Brain microvascular endothelial cell (primary cell): ENCODE data around the gene CDH4.

Source experiments
- DNase-seq: peaks from one replicate; pipeline ENCODE4 v3.0.0-alpha.2; 2020
- H3K27ac ChIP-seq: fragments of 250-450 bp; sonication (Bioruptor Pico); 2 replicates; pipeline ENCODE4 v1.5.1; 2020; ENCODE audit warnings: mild to moderate bottlenecking, moderate library complexity
- H3K27me3 ChIP-seq: fragments of 250-450 bp; sonication (Bioruptor Pico); replicated peaks from 2 replicates; pipeline ENCODE4 v1.5.1; 2020; ENCODE audit warnings: mild to moderate bottlenecking
- H3K36me3 ChIP-seq: fragments of 250-450 bp; sonication (Bioruptor Pico); replicated peaks from 2 replicates; pipeline ENCODE4 v1.5.1; 2020; ENCODE audit warnings: mild to moderate bottlenecking
- H3K4me3 ChIP-seq: 2 replicates; pipeline ENCODE4 v1.5.1; 2011; ENCODE audit warnings: low read depth, mild to moderate bottlenecking, control low read depth, low read length, moderate library complexity
- CTCF ChIP-seq: IDR thresholded peaks from 2 replicates; pipeline ENCODE4 v1.5.1; 2011; ENCODE audit warnings: low read depth, mild to moderate bottlenecking, moderate library complexity, low read length, control low read depth, inconsistent platforms; ENCODE audit errors: missing control alignments
- in situ Hi-C: cut with HindIII; loops from 2 replicates; pipeline ENCODE4 v1.10.0; 2017; ENCODE audit warnings: low sequenced_read_pairs, low pct_ligation_motif_present

Gene CDH4

GRCh38 chr20:61360296-61360695 lies 108.2 kb downstream of the CDH4 start:
- H3K4me3 ChIP-seq, result no peak overlapping the region
- DNase-seq, result no peak
- no peaks in the 10 kb centered on the region for H3K27me3 ChIP-seq
- no peak overlapping the region for H3K27ac ChIP-seq
- TF ChIP-seq CTCF, result no peak
- in situ Hi-C loops, result no loop called here
- no peaks in the 10 kb centered on the region for H3K36me3 ChIP-seq

- in situ Hi-C loops, result no loop called here
- Histone ChIP-seq H3K27me3 (no peaks in the 10 kb centered on the region), H3K4me3 (no peak overlapping the region), H3K36me3 (no peaks in the 10 kb centered on the region), H3K27ac (no peak overlapping the region)
- no peak for DNase-seq
- no peak for TF ChIP-seq CTCF
Observed at GRCh38 chr20:61360940-61361339, 108.9 kb downstream of the CDH4 start.

- DNase-seq, result no peak
- in situ Hi-C loops, result no loop called here
- H3K4me3 ChIP-seq, result no peak overlapping the region
Observed at GRCh38 chr20:61361501-61361900, 109.4 kb downstream of the CDH4 start.

GRCh38 chr20:61364147-61364546 lies 112.1 kb downstream of the CDH4 start:
- no peak overlapping the region for H3K4me3 ChIP-seq
- no peak for DNase-seq
- in situ Hi-C loops, result no loop called here
- H3K36me3 ChIP-seq, result no peaks in the 10 kb centered on the region
- H3K27me3 ChIP-seq, result no peaks in the 10 kb centered on the region
- no peak for TF ChIP-seq CTCF
- H3K27ac ChIP-seq, result no peak overlapping the region

More at GRCh38 chr20:61361501-61361900, 109.4 kb downstream of the CDH4 start:
- no peaks in the 10 kb centered on the region for H3K36me3 ChIP-seq
- TF ChIP-seq CTCF, result no peak
- H3K27me3 ChIP-seq, result no peaks in the 10 kb centered on the region
- no peak overlapping the region for H3K27ac ChIP-seq

- H3K36me3 ChIP-seq, result no peaks in the 10 kb centered on the region
- H3K27ac ChIP-seq, result no peak overlapping the region
- in situ Hi-C loops, result no loop called here
- no peaks in the 10 kb centered on the region for H3K27me3 ChIP-seq
- no peak for DNase-seq
- no peak overlapping the region for H3K4me3 ChIP-seq
- no peak for TF ChIP-seq CTCF
Observed at GRCh38 chr20:61366914-61367313, 114.9 kb downstream of the CDH4 start.

GRCh38 chr20:61369731-61370520 lies 117.9 kb downstream of the CDH4 start:
- no peak overlapping the region for H3K27ac ChIP-seq
- H3K36me3 ChIP-seq, result no peaks in the 10 kb centered on the region
- TF ChIP-seq CTCF, result no peak
- in situ Hi-C loops, result no loop called here
- DNase-seq, result no peak
- H3K27me3 ChIP-seq, result no peaks in the 10 kb centered on the region
- H3K4me3 ChIP-seq, result no peak overlapping the region
